PC-9 (cell line): ENCODE data around the gene AGTPBP1.

Source experiments
- EZH2 ChIP-seq: fragments of 200-600 bp; sonication (generic); IDR thresholded peaks from 2 replicates; pipeline ENCODE4 v1.8.0; 2017; ENCODE audit warnings: antibody characterized with exemption, low read depth
- TF ChIP-seq, protein P1 (sequence below): fragments of 200-600 bp; sonication (generic); conservative IDR thresholded peaks from 2 replicates; pipeline ENCODE4 v1.6.1; 2017; ENCODE audit warnings: mixed run types, antibody characterized with exemption, mild to moderate bottlenecking, moderate library complexity

DNA sequence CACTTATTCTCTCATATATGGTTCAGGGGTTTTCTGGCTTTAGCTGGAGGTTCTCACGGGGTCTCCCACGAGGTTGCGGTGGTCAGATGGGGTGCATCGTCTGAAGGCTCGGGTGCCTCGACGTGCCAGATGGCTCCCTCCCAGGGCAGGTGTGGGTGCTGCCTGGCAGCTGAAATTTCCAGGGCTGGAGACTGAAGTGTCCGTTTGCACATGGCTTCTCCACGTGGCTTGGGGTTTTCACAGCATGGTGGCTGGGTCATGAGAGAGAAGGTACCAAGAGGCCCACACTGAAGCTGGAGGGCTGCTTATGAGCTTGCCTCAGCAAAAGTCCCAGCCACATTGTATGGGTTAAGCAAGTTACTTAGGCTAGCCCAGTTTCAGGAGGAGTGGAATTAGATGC lies 218.6 kb downstream of the AGTPBP1 start:
- TF ChIP-seq, protein P1, sequence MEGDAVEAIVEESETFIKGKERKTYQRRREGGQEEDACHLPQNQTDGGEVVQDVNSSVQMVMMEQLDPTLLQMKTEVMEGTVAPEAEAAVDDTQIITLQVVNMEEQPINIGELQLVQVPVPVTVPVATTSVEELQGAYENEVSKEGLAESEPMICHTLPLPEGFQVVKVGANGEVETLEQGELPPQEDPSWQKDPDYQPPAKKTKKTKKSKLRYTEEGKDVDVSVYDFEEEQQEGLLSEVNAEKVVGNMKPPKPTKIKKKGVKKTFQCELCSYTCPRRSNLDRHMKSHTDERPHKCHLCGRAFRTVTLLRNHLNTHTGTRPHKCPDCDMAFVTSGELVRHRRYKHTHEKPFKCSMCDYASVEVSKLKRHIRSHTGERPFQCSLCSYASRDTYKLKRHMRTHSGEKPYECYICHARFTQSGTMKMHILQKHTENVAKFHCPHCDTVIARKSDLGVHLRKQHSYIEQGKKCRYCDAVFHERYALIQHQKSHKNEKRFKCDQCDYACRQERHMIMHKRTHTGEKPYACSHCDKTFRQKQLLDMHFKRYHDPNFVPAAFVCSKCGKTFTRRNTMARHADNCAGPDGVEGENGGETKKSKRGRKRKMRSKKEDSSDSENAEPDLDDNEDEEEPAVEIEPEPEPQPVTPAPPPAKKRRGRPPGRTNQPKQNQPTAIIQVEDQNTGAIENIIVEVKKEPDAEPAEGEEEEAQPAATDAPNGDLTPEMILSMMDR, result no peak
- no peak for TF ChIP-seq EZH2
